ENCODE measurements around the gene ABCB4.
A peak's percentile ranks its signal among the peaks of the same experiment; 100 is the strongest.
"Not testable (repeated sequence)": the region's sequence is repeated elsewhere in the genome, so short reads cannot be mapped to it uniquely, and the experiment has no call there.

ABCB4 gene

GRCh38 chr7:87480386-87480785 lies 4.9 kb upstream of the ABCB4 start:
- no peak overlapping the region for H3K4me3 ChIP-seq (ENCODE audit: low read depth, low read length)
- TF ChIP-seq, protein P1, sequence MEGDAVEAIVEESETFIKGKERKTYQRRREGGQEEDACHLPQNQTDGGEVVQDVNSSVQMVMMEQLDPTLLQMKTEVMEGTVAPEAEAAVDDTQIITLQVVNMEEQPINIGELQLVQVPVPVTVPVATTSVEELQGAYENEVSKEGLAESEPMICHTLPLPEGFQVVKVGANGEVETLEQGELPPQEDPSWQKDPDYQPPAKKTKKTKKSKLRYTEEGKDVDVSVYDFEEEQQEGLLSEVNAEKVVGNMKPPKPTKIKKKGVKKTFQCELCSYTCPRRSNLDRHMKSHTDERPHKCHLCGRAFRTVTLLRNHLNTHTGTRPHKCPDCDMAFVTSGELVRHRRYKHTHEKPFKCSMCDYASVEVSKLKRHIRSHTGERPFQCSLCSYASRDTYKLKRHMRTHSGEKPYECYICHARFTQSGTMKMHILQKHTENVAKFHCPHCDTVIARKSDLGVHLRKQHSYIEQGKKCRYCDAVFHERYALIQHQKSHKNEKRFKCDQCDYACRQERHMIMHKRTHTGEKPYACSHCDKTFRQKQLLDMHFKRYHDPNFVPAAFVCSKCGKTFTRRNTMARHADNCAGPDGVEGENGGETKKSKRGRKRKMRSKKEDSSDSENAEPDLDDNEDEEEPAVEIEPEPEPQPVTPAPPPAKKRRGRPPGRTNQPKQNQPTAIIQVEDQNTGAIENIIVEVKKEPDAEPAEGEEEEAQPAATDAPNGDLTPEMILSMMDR (conservative IDR thresholded peaks at IDR 0.05; ENCODE audit: low read depth, low read length) = no peak
- DNase-seq (ENCODE audit: low read depth) = no peak

DNA sequence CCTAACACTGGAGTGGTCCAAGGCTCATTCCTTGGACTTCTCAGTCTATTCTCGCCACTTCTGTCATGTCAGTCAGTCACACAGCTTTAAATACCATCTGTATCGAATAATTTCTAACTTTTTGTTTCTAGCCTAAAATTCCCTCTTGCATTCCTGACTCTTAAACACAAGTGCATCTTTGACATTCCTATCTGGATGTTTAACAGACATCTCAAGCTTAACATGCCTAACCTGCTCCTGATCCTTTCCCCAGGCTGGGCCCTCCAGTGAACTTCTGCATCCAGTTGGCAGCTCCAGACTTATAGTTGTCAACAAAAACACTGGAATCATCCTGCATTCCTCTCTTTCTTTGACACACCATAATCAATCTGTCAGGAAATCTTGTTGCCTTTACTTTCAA lies 4.5 kb upstream of the ABCB4 start:
- DNase-seq (ENCODE audit: low read depth) = no peak
- TF ChIP-seq, protein P1 (conservative IDR thresholded peaks at IDR 0.05; ENCODE audit: low read depth, low read length) = no peak
- H3K4me3 ChIP-seq (ENCODE audit: low read depth, low read length) = no peak overlapping the region

- H3K4me3 ChIP-seq (ENCODE audit: low read depth, low read length) = no peak overlapping the region
- no peak for DNase-seq (ENCODE audit: low read depth)
- TF ChIP-seq, protein P1 (conservative IDR thresholded peaks at IDR 0.05; ENCODE audit: low read depth, low read length) = no peak
Measured at GRCh38 chr7:87476179-87476557, 688 bp upstream of the ABCB4 start.

DNA sequence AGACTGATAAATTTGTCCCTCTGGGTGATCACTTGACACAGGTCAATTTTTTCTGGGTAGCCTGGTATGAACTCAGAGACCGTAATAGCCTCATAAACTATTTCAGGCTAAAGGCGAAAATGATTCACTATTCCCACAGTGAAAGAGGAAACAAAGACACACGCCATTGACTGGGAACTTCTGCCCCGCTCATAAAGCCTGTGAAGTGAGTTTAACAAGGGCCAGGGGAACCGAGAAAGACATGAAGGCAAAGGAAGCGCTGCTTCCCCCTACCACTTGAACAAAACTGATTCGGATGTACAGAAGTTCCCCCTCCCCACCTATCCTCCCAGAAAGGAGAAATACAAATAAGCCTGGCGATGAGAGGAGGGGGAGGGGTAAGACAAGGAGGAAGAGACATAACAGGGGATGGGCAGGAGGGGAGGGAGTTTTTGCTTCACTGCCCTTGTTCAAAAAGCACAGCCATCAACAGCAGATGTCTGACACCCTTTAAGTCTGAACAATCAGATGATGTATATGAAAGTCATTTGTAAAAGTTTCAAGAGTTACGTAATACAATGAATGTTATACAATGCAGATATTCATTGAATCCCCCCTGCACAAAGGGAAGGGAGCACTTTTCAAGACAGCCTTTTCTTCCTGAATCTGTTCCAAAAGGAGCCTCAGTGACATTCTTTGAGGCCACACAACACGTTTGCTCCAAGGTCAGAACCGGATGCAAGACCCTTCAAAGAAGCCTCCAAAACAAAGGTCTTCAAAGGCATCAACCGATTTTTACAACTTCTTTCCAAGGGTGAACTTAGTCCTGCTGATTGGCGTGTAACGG lies 734 bp downstream of the ABCB4 start:
- TF ChIP-seq, protein P1 (conservative IDR thresholded peaks at IDR 0.05; ENCODE audit: low read depth, low read length) = no peak
- peak overlapping the region; percentile 53 for H3K4me3 ChIP-seq (ENCODE audit: low read depth, low read length)
- DNase-seq (ENCODE audit: low read depth) = peak; percentile 38

GRCh38 chr7:87473986-87474385 lies 1.5 kb downstream of the ABCB4 start:
- H3K4me3 ChIP-seq (ENCODE audit: low read depth, low read length) = no peak overlapping the region
- no peak for DNase-seq (ENCODE audit: low read depth)
- TF ChIP-seq, protein P1 (conservative IDR thresholded peaks at IDR 0.05; ENCODE audit: low read depth, low read length) = no peak

GRCh38 chr7:87473192-87473591 lies 2.3 kb downstream of the ABCB4 start:
- no peak for DNase-seq (ENCODE audit: low read depth)
- no peak overlapping the region for H3K4me3 ChIP-seq (ENCODE audit: low read depth, low read length)
- TF ChIP-seq, protein P1 (conservative IDR thresholded peaks at IDR 0.05; ENCODE audit: low read depth, low read length) = no peak

DNA sequence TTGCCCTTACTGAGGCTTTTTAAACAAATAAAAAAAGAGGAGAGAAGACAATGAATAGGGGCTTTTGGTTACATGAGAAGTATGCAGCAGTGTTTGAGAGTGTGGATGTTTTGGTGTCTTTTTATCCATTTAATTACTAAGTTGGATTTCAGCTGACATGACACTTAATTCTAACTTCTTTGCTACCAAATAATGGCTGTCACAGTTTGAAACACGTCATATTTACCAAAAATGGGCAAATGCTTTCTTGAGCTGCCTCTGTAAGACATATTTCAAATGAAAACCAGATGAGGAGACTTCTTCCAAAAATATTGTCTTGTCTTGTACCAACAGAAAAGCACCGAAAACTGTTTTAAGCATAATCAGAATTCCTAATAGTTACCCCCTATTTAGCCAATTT lies 4.0 kb downstream of the ABCB4 start:
- TF ChIP-seq, protein P1 (conservative IDR thresholded peaks at IDR 0.05; ENCODE audit: low read depth, low read length) = no peak
- H3K4me3 ChIP-seq (ENCODE audit: low read depth, low read length) = no peak overlapping the region
- DNase-seq (ENCODE audit: low read depth) = no peak

GRCh38 chr7:87469204-87469603 lies 6.3 kb downstream of the ABCB4 start:
- DNase-seq (ENCODE audit: low read depth); H3K4me3 ChIP-seq (ENCODE audit: low read depth, low read length): not testable (repeated sequence)

DNA sequence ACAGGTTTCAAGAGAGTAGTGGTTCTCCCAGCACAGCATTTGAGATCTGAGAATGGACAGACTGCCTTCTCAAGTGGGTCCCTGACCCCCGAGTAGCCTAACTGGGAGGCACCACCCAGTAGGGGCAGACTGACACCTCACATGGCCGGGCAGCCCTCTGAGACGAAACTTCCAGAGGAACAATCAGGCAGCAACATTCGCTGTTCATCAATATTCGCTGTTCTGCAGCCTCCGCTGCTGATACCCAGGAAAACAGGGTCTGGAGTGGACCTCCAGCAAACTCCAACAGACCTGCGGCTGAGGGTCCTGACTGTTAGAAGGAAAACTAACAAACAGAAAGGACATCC lies 10.0 kb downstream of the ABCB4 start:
- H3K4me3 ChIP-seq (ENCODE audit: low read depth, low read length); DNase-seq (ENCODE audit: low read depth): not testable (repeated sequence)

DNA sequence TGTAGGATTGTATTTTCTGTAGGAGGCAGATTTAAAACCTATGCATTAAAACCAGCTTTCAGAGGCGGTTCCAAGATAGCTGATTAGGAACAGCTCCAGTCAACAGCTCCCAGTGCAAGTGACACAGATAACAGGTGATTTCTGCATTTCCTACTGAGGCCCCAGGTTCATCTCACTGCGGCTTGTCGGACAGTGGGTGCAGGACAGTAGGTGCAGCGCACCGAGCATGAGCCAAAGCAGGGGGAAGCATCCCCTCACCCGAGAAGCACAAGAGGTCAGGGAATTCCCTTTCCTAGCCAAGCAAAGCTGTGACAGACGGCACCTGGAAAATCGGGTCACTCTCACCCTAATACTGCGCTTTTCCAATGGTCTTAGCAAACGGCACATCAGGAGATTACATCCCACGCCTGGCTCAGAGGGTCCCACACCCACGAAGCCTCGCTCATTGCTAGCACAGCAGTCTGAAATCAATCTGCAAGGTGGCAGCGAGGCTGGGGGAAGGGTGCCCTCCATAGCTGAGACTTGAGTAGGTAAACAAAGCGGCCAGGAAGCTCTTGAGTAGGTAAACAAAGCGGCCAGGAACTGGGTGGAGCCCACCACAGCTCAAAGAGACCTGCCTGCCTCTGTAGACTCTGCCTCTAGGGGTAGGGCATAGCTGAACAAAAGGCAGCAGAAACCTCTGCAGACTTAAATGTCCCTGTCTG lies 10.5 kb downstream of the ABCB4 start:
- DNase-seq (ENCODE audit: low read depth); H3K4me3 ChIP-seq (ENCODE audit: low read depth, low read length): not testable (repeated sequence)
